Small intestine (tissue), 4 donors: Measurements from ENCODE around the gene ZP3. TPM values are rescaled to one million over a fixed set of nuclear protein-coding genes. Genes with fewer than 3 reads are reported as not detected.

Experiments used
- polyA plus RNA-seq, 4 donors: library from polyadenylated mRNA; stranded (reverse) in 3 of 4; unstranded in 1 of 4; fragments of 200-250 nt in 3 of 4; fragments of 120-200 nt in 1 of 4; gene quantifications; one replicate each; pipeline versions ENCODE4 v1.2.1 to v1.2.3, GENCODE V29; 2013
- donor health status: healthy with polysubstance abuse.
- donor health status: Bipolar disorder and iron deficiency.
- donor health status: healthy.

The ZP3 gene
- polyA plus RNA-seq, 4 donors = 1.4 to 3.7 (median 3.3) TPM

Other genes with a start within 250 kb of the ZP3 start
- gene SRRM3, start 223.1 kb upstream of the ZP3 start, polyA plus RNA-seq = 1 to 10 TPM in 2 of 4 donors, under 1 TPM in 1, not detected in 1; 0.93 to 2.8 (median 1.6) TPM
- 100 to 1,000 TPM in 2 of 4 donors, 10 to 100 TPM in 2; 68.3 to 253 (median 111) TPM for gene HSPB1, start 122.3 kb upstream of the ZP3 start, polyA plus RNA-seq
- gene YWHAG, start 66.0 kb upstream of the ZP3 start, polyA plus RNA-seq = 10 to 100 TPM; 47.4 to 80.1 (median 54.5) TPM
- gene SSC4D, start 15.3 kb upstream of the ZP3 start, polyA plus RNA-seq = under 1 TPM in 2 of 4 donors, not detected in 2; 0.58 to 0.72 TPM
- 10 to 100 TPM; 16.0 to 41.2 (median 30.9) TPM for gene DTX2, start 36.8 kb downstream of the ZP3 start, polyA plus RNA-seq
- gene UPK3B, start 85.6 kb downstream of the ZP3 start, polyA plus RNA-seq = 1 to 10 TPM in 1 of 4 donors, under 1 TPM in 2, not detected in 1; 0.18 to 2.2 (median 0.34) TPM
- gene SPDYE16, start 118.3 kb downstream of the ZP3 start, polyA plus RNA-seq = under 1 TPM in 2 of 4 donors, not detected in 2; 0.10 to 0.97 TPM
- gene POMZP3, start 202.3 kb downstream of the ZP3 start, polyA plus RNA-seq = 10 to 100 TPM in 3 of 4 donors, 1 to 10 TPM in 1; 8.9 to 17.2 (median 14.2) TPM